Stimulated activated CD8-positive, alpha-beta memory T cell treated with anti-CD3 and anti-CD28 coated beads, Interleukin-15, amount 100 ng/mL, for 48 hours (primary cell): ENCODE measurements around the gene RTL1.

ENCODE experiments used
- DNase-seq, 2 donors: peaks; one replicate each; pipeline ENCODE4 v3.0.0-alpha.2; 2020; ENCODE audit warnings: low read depth in 2 of 2

Gene RTL1

GRCh38 chr14:100882026-100882967, 21.2 kb downstream of the RTL1 start:
- no peak for DNase-seq

- no peak for DNase-seq
These were observed 22.1 kb downstream of the RTL1 start for GRCh38 chr14:100881211-100882025.

GRCh38 chr14:100880271-100881101, 23.0 kb downstream of the RTL1 start:
- DNase-seq, result no peak

GRCh38 chr14:100879782-100880181, 23.7 kb downstream of the RTL1 start:
- DNase-seq, result no peak

- no peak for DNase-seq
These were observed 24.3 kb downstream of the RTL1 start for GRCh38 chr14:100879194-100879593.

- DNase-seq, result no peak
These were observed 25.0 kb downstream of the RTL1 start for GRCh38 chr14:100878271-100879146.

- no peak for DNase-seq
These were observed 27.5 kb downstream of the RTL1 start for GRCh38 chr14:100875861-100876590.

GRCh38 chr14:100875126-100875525, 28.4 kb downstream of the RTL1 start:
- no peak for DNase-seq

- no peak for DNase-seq
These were observed 29.0 kb downstream of the RTL1 start for GRCh38 chr14:100874411-100875091.

GRCh38 chr14:100874051-100874410, 29.5 kb downstream of the RTL1 start:
- DNase-seq, result no peak

GRCh38 chr14:100873096-100873482, 30.4 kb downstream of the RTL1 start:
- DNase-seq, result no peak

GRCh38 chr14:100872259-100873095, 31.0 kb downstream of the RTL1 start:
- no peak for DNase-seq

GRCh38 chr14:100871234-100872186, 32.0 kb downstream of the RTL1 start:
- DNase-seq, result no peak

- no peak for DNase-seq
These were observed 34.7 kb downstream of the RTL1 start for GRCh38 chr14:100868621-100869370.

- DNase-seq, result no peak
These were observed 35.7 kb downstream of the RTL1 start for GRCh38 chr14:100867631-100868315.
